ENCODE data around the gene P3R3URF.

DNA sequence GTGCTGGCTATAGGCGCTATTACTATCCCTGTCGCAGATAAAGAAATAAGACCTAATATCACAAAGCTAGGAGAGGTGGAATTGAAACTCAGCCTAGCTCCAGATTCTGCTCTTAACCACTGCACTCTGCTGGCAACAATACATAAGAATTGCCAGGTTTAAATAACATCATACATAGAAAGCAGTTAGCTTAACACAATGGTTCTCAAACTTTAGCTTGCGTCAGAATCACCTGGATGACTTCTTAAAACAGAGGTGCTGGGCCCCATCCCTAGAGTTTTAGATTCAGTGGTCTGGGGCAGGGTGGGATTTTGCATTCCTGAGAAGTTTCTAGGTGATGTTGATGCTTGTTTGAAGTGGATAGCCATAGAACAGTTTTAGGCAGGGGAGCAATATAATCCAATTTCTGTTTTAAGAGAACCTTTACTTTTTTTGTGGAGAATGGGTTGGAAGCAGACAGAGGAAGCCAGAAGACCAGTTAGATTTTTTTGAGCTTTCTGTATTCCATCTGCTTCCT is 23.0 kb upstream of the P3R3URF start:
- TF ChIP-seq FOXK2 (conservative IDR thresholded peaks at IDR 0.05 in 1 of 2, IDR thresholded peaks at IDR 0.05 in 1 of 2; ENCODE audit: low read depth in 2 of 2) = no peak
- no peak for TF ChIP-seq RFX5 (IDR thresholded peaks at IDR 0.05; ENCODE audit: low read depth, low read length)
- no peak for TF ChIP-seq GABPB1 (CRISPR knock-in tag; IDR thresholded peaks at IDR 0.05)
- no peak for TF ChIP-seq PREB (CRISPR knock-in tag; IDR thresholded peaks at IDR 0.05)
- TF ChIP-seq, protein P1, sequence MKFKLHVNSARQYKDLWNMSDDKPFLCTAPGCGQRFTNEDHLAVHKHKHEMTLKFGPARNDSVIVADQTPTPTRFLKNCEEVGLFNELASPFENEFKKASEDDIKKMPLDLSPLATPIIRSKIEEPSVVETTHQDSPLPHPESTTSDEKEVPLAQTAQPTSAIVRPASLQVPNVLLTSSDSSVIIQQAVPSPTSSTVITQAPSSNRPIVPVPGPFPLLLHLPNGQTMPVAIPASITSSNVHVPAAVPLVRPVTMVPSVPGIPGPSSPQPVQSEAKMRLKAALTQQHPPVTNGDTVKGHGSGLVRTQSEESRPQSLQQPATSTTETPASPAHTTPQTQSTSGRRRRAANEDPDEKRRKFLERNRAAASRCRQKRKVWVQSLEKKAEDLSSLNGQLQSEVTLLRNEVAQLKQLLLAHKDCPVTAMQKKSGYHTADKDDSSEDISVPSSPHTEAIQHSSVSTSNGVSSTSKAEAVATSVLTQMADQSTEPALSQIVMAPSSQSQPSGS (CRISPR knock-in tag; IDR thresholded peaks at IDR 0.05) = no peak
- TF ChIP-seq ZNF143 (CRISPR knock-in tag; IDR thresholded peaks at IDR 0.05) = no peak
- no peak for TF ChIP-seq CTCF (IDR thresholded peaks at IDR 0.05 in 2 of 3, conservative IDR thresholded peaks at IDR 0.05 in 1 of 3; ENCODE audit: insufficient read depth in 2 of 3, low read depth in 1 of 3, low read length in 3 of 3)
- TF ChIP-seq SMARCB1 (IDR thresholded peaks at IDR 0.05; ENCODE audit: insufficient read length, low read depth) = no peak
